ENCODE data around the gene DDX1.

GRCh38 chr2:15671842-15672815 lies 80.5 kb downstream of the DDX1 start:
- no peak for TF ChIP-seq CTCF (IDR thresholded peaks at IDR 0.05)
- TF ChIP-seq POLR2A (IDR thresholded peaks at IDR 0.05), result no peak

Measured in adrenal gland (tissue), 5 donors.